ENCODE measurements around the gene BATF2. TPM values are rescaled to one million over a fixed set of nuclear protein-coding genes. Genes with fewer than 3 reads are reported as not detected.
"Not testable (repeated sequence)": the region's sequence is repeated elsewhere in the genome, so short reads cannot be mapped to it uniquely, and the experiment has no call there.

Gene BATF2
- total RNA-seq, 5 donors from 2014 or later (not counting 1 experiment from before 2014, with no cell fraction given): 0.09 to 0.26 TPM; not detected in 3

- CTCF ChIA-PET: interaction anchor here in 1 of 2 donors (0.8 to 0.9 kb wide), 2 partner anchors 49 to 303 kb away, joined by 3 read pairs; no protein-coding TSS in a partner anchor
- Mint-ChIP-seq H3K4me3 (peak overlapping the region; percentile 68 to 86 (median 83)), H3K36me3 (peaks cover 4% of the 10 kb centered on the region), H3K9me3 (no peaks in the 10 kb centered on the region), H3K27me3 (no peaks in the 10 kb centered on the region), H3K4me1 (peaks cover 19 to 24% (median 21%) of the 10 kb centered on the region in 3 donors), H3K27ac (peak overlapping the region; percentile 90 to 91)
- ATAC-seq (replicated peaks in 1 of 4): no peak
- POLR2A ChIA-PET: no interaction called here
- no peak for DNase-seq
- peaks cover 5 to 24% of the 10 kb centered on the region in 2 experiments for H3K4me1 ChIP-seq (ENCODE audit: control insufficient read depth in 1 of 2, extremely low read depth in 1 of 2, insufficient read depth in 2 of 2, low read length in 2 of 2)
- H3K36me3 ChIP-seq (ENCODE audit: control insufficient read depth in 2 of 2, extremely low read depth in 1 of 2, insufficient read depth in 1 of 2, low read length in 1 of 2): peaks cover 3 to 4% of the 10 kb centered on the region in 2 donors
- no peaks in the 10 kb centered on the region for H3K9me3 ChIP-seq
- peak overlapping the region in 1 of 2 donors; percentile 53 for H3K4me3 ChIP-seq (ENCODE audit: control insufficient read depth in 1 of 2, extremely low read depth in 1 of 2, low read length in 1 of 2)
- H3K27me3 ChIP-seq (replicated peaks in 1 of 2; ENCODE audit: control insufficient read depth in 2 of 2, extremely low read depth in 1 of 2, insufficient read depth in 2 of 2, low read length in 1 of 2): no peaks in the 10 kb centered on the region
- WGBS (ENCODE audit: insufficient coverage): 82% methylated on average over 5 of the region's 10 CpGs
- H3K27ac ChIP-seq (ENCODE audit: low read length): peak overlapping the region; percentile 70
These were observed 30.0 kb upstream of the BATF2 start for GRCh38 chr11:65026810-65027209.

- POLR2A ChIA-PET; H3K27ac ChIP-seq (ENCODE audit: low read length); H3K27me3 Mint-ChIP-seq; H3K27ac Mint-ChIP-seq; H3K27me3 ChIP-seq (replicated peaks in 1 of 2; ENCODE audit: control insufficient read depth in 2 of 2, extremely low read depth in 1 of 2, insufficient read depth in 2 of 2, low read length in 1 of 2); H3K4me3 Mint-ChIP-seq; ATAC-seq (replicated peaks in 1 of 4); CTCF ChIA-PET; H3K9me3 ChIP-seq; DNase-seq; H3K9me3 Mint-ChIP-seq; H3K4me3 ChIP-seq (ENCODE audit: control insufficient read depth in 1 of 2, extremely low read depth in 1 of 2, low read length in 1 of 2); H3K36me3 Mint-ChIP-seq: not testable (repeated sequence)
- H3K4me1 Mint-ChIP-seq: peaks cover 17 to 18% (median 17%) of the 10 kb centered on the region in 3 donors
- peaks cover 0 to 15% of the 10 kb centered on the region in 2 donors for H3K36me3 ChIP-seq (ENCODE audit: control insufficient read depth in 2 of 2, extremely low read depth in 1 of 2, insufficient read depth in 1 of 2, low read length in 1 of 2)
- 86% methylated on average over 7 of the region's 8 CpGs for WGBS (ENCODE audit: insufficient coverage)
- peaks cover 5 to 18% of the 10 kb centered on the region in 2 experiments for H3K4me1 ChIP-seq (ENCODE audit: control insufficient read depth in 1 of 2, extremely low read depth in 1 of 2, insufficient read depth in 2 of 2, low read length in 2 of 2)
These were observed 26.7 kb upstream of the BATF2 start for GRCh38 chr11:65023502-65023901.

GRCh38 chr11:65021509-65021908, 24.7 kb upstream of the BATF2 start:
- Histone ChIP-seq H3K9me3 (no peaks in the 10 kb centered on the region), H3K27ac (ENCODE audit: low read length) (no peak overlapping the region), H3K27me3 (replicated peaks in 1 of 2; ENCODE audit: control insufficient read depth in 2 of 2, extremely low read depth in 1 of 2, insufficient read depth in 2 of 2, low read length in 1 of 2) (no peaks in the 10 kb centered on the region), H3K4me3 (ENCODE audit: control insufficient read depth in 1 of 2, extremely low read depth in 1 of 2, low read length in 1 of 2) (no peak overlapping the region), H3K4me1 (ENCODE audit: control insufficient read depth in 1 of 2, extremely low read depth in 1 of 2, insufficient read depth in 2 of 2, low read length in 2 of 2) (no peaks in the 10 kb centered on the region), H3K36me3 (ENCODE audit: control insufficient read depth in 2 of 2, extremely low read depth in 1 of 2, insufficient read depth in 1 of 2, low read length in 1 of 2) (peaks cover 0 to 20% of the 10 kb centered on the region in 2 donors)
- Mint-ChIP-seq H3K27me3 (no peaks in the 10 kb centered on the region), H3K9me3 (no peaks in the 10 kb centered on the region), H3K36me3 (peaks cover 12% of the 10 kb centered on the region), H3K27ac (no peak overlapping the region), H3K4me1 (peaks cover 5 to 7% (median 6%) of the 10 kb centered on the region in 3 donors), H3K4me3 (no peak overlapping the region)
- WGBS (ENCODE audit: insufficient coverage): 98% methylated on average over 11 of the region's 11 CpGs
- ChIA-PET POLR2A (no interaction called here), CTCF (no interaction called here)
- DNase-seq: no peak
- ATAC-seq (replicated peaks in 1 of 4): no peak

GRCh38 chr11:65021003-65021402, 24.2 kb upstream of the BATF2 start:
- POLR2A ChIA-PET: no interaction called here
- no peak overlapping the region for H3K4me3 ChIP-seq (ENCODE audit: control insufficient read depth in 1 of 2, extremely low read depth in 1 of 2, low read length in 1 of 2)
- H3K36me3 ChIP-seq (ENCODE audit: control insufficient read depth in 2 of 2, extremely low read depth in 1 of 2, insufficient read depth in 1 of 2, low read length in 1 of 2): peaks cover 0 to 20% of the 10 kb centered on the region in 2 donors
- WGBS (ENCODE audit: insufficient coverage): 73% methylated on average over 1 of the region's 3 CpGs
- Mint-ChIP-seq H3K36me3 (peaks cover 13% of the 10 kb centered on the region), H3K27ac (no peak overlapping the region), H3K9me3 (no peaks in the 10 kb centered on the region), H3K4me3 (no peak overlapping the region), H3K27me3 (no peaks in the 10 kb centered on the region), H3K4me1 (peaks cover 9 to 12% (median 11%) of the 10 kb centered on the region in 3 donors)
- H3K27ac ChIP-seq (ENCODE audit: low read length): no peak overlapping the region
- DNase-seq (no peak), ATAC-seq (replicated peaks in 1 of 4) (no peak)
- H3K4me1 ChIP-seq (ENCODE audit: control insufficient read depth in 1 of 2, extremely low read depth in 1 of 2, insufficient read depth in 2 of 2, low read length in 2 of 2): peaks cover 0 to under 1% of the 10 kb centered on the region in 2 experiments
- CTCF ChIA-PET: no interaction called here
- no peaks in the 10 kb centered on the region for H3K27me3 ChIP-seq (replicated peaks in 1 of 2; ENCODE audit: control insufficient read depth in 2 of 2, extremely low read depth in 1 of 2, insufficient read depth in 2 of 2, low read length in 1 of 2)
- H3K9me3 ChIP-seq: no peaks in the 10 kb centered on the region

GRCh38 chr11:65019824-65020223, 23.1 kb upstream of the BATF2 start:
- peaks cover under 1 to 12% of the 10 kb centered on the region in 2 experiments for H3K4me1 ChIP-seq (ENCODE audit: control insufficient read depth in 1 of 2, extremely low read depth in 1 of 2, insufficient read depth in 2 of 2, low read length in 2 of 2)
- H3K36me3 ChIP-seq (ENCODE audit: control insufficient read depth in 2 of 2, extremely low read depth in 1 of 2, insufficient read depth in 1 of 2, low read length in 1 of 2): peaks cover 0 to 20% of the 10 kb centered on the region in 2 donors
- DNase-seq (no peak), ATAC-seq (replicated peaks in 1 of 4) (no peak)
- no peak overlapping the region for H3K4me3 ChIP-seq (ENCODE audit: control insufficient read depth in 1 of 2, extremely low read depth in 1 of 2, low read length in 1 of 2)
- no peak overlapping the region for H3K27ac ChIP-seq (ENCODE audit: low read length)
- POLR2A ChIA-PET: no interaction called here
- H3K27ac Mint-ChIP-seq: no peak overlapping the region
- peaks cover 13 to 22% (median 19%) of the 10 kb centered on the region in 3 donors for H3K4me1 Mint-ChIP-seq
- no CpG with 5 or more reads among the region's 7 CpGs for whole genome bisulfite sequencing (ENCODE audit: insufficient coverage)
- H3K9me3 ChIP-seq: no peaks in the 10 kb centered on the region
- H3K27me3 Mint-ChIP-seq: no peaks in the 10 kb centered on the region
- no peaks in the 10 kb centered on the region for H3K9me3 Mint-ChIP-seq
- H3K27me3 ChIP-seq (replicated peaks in 1 of 2; ENCODE audit: control insufficient read depth in 2 of 2, extremely low read depth in 1 of 2, insufficient read depth in 2 of 2, low read length in 1 of 2): no peaks in the 10 kb centered on the region
- CTCF ChIA-PET: interaction anchor here in 1 of 2 donors (0.5 kb wide), 1 partner anchor 1365 kb away, joined by 3 read pairs; no protein-coding TSS in a partner anchor
- H3K36me3 Mint-ChIP-seq: peaks cover 13% of the 10 kb centered on the region
- no peak overlapping the region for H3K4me3 Mint-ChIP-seq

GRCh38 chr11:65017937-65018336, 21.2 kb upstream of the BATF2 start:
- Histone ChIP-seq H3K4me1 (ENCODE audit: control insufficient read depth in 1 of 2, extremely low read depth in 1 of 2, insufficient read depth in 2 of 2, low read length in 2 of 2) (peaks cover 2 to 24% of the 10 kb centered on the region in 2 experiments), H3K4me3 (ENCODE audit: control insufficient read depth in 1 of 2, extremely low read depth in 1 of 2, low read length in 1 of 2) (no peak overlapping the region), H3K36me3 (ENCODE audit: control insufficient read depth in 2 of 2, extremely low read depth in 1 of 2, insufficient read depth in 1 of 2, low read length in 1 of 2) (peaks cover 0 to 20% of the 10 kb centered on the region in 2 donors), H3K27me3 (replicated peaks in 1 of 2; ENCODE audit: control insufficient read depth in 2 of 2, extremely low read depth in 1 of 2, insufficient read depth in 2 of 2, low read length in 1 of 2) (no peaks in the 10 kb centered on the region), H3K9me3 (no peaks in the 10 kb centered on the region), H3K27ac (ENCODE audit: low read length) (no peak overlapping the region)
- Mint-ChIP-seq H3K9me3 (no peaks in the 10 kb centered on the region), H3K36me3 (peaks cover 13% of the 10 kb centered on the region), H3K4me1 (peaks cover 21 to 28% (median 25%) of the 10 kb centered on the region in 3 donors), H3K4me3 (no peak overlapping the region), H3K27ac (no peak overlapping the region), H3K27me3 (no peaks in the 10 kb centered on the region)
- CTCF ChIA-PET: no interaction called here
- POLR2A ChIA-PET: no interaction called here
- WGBS (ENCODE audit: insufficient coverage): 100% methylated on average over 2 of the region's 6 CpGs
- ATAC-seq (replicated peaks in 1 of 4): no peak
- no peak for DNase-seq
